NT2/D1 (cell line): ENCODE data around the gene LPIN1.

Experiments
- YY1 ChIP-seq: IDR thresholded peaks from 2 replicates; pipeline ENCODE4 v1.6.1; 2011; ENCODE audit not compliant: insufficient read length, insufficient read depth
- ZNF274 ChIP-seq: IDR thresholded peaks from 2 replicates; pipeline ENCODE4 v1.6.1; 2011; ENCODE audit warnings: mild to moderate bottlenecking, low read depth, low read length

GRCh38 chr2:11713815-11714214, 32.6 kb upstream of the LPIN1 start:
- no peak for TF ChIP-seq ZNF274
- TF ChIP-seq YY1 = no peak
